ENCODE results near the gene GNRH2. TPM values are rescaled to one million over a fixed set of nuclear protein-coding genes. Genes with fewer than 3 reads are reported as not detected.

GNRH2 gene
- total RNA-seq, 4 donors from 2014 or later = 2.3 TPM; not detected in 3

DNA sequence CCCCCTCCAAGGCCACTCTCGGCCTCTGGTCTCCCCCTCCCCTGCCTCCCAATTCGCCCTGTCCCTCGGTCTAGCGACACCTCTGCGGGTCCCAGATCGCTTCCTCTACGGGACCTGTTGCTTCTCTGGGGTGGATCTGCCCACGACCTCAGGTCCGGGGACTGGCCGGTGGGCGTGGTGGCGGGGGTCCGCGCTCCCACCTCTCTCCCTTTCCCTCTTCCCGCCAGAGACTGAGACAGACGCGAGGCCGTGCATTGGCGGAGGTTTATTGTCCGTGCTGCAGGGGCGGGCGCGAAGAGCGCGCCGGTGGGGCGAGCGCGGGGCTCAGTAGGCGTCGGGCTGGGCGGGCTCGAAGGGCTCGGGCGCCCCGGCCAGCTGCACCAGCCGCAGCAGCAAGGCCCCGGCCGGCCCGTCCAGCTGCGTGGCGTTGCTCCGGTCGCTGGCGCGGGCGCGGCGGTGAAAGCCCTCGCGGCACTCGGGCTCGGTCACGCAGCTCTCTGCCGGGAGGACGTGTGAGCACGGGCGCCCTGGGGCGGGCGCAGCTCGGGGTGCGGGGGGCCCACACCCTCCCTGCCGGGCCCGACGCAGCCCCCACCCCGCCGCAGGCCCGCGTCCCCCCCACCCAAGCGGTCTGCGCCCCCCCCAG, 39.0 kb downstream of the GNRH2 start:
- Histone ChIP-seq H3K36me3 (no peaks in the 10 kb centered on the region), H3K27me3 (peaks cover 4 to 7% of the 10 kb centered on the region in 2 donors), H3K9me3 (no peaks in the 10 kb centered on the region), H3K4me3 (no peak overlapping the region), H3K4me1 (no peaks in the 10 kb centered on the region), H3K27ac (no peak overlapping the region)
- TF ChIP-seq, protein P1, sequence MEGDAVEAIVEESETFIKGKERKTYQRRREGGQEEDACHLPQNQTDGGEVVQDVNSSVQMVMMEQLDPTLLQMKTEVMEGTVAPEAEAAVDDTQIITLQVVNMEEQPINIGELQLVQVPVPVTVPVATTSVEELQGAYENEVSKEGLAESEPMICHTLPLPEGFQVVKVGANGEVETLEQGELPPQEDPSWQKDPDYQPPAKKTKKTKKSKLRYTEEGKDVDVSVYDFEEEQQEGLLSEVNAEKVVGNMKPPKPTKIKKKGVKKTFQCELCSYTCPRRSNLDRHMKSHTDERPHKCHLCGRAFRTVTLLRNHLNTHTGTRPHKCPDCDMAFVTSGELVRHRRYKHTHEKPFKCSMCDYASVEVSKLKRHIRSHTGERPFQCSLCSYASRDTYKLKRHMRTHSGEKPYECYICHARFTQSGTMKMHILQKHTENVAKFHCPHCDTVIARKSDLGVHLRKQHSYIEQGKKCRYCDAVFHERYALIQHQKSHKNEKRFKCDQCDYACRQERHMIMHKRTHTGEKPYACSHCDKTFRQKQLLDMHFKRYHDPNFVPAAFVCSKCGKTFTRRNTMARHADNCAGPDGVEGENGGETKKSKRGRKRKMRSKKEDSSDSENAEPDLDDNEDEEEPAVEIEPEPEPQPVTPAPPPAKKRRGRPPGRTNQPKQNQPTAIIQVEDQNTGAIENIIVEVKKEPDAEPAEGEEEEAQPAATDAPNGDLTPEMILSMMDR (IDR thresholded peaks at IDR 0.05) = no peak
- no peak for TF ChIP-seq POLR2A (IDR thresholded peaks at IDR 0.05)
- no peak for DNase-seq
- intact Hi-C loops (cut with DNase I; ENCODE audit: low total_unique reads) = no loop called here

DNA sequence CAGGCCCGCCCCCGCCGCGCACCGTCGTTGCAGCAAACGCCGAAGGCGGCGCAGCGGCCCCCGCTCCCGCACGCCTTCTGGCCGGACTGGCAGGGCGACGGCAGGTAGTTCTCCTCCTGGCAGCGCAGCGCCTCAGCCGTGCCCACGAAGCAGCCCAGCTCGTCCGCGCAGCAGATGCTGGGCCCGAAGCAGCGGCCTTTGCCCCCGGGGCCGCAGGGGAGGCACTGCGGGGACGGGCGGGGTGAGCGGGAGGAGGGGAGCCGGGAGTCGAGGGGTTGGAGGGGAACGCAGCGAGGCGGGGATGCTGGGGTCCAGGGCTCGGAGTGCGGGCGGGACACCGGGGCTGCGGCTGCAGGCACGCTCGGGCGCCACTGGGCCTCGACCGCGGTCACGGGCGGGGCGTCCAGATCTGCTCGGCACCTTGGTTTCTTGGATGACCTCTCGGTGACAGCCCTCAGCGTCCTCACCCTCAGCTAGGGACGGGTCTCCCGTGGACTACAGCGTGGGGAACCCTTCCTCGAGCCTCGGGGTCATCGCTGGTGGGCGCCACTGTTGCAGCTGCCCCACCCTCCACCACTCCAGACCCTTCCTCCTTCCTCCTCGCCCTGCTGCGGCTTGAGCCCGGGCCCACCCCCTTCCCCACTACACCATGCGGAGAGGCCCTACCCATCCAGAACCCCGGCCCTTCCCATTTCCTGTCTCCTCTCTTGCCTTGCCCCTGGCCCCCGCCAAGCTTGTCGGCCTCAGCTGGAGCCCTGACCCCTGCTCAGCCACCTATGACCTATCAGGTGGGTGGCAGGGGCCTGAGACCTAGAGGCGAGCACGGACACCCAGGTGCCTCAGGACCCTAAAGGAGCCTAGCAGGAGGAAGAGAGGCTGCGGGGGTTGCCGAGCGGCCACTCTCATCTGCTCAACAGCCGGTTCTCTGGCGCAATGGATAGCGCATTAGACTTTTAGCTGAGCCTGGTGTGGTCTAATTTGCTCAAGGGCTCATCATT, 39.8 kb downstream of the GNRH2 start:
- no peaks in the 10 kb centered on the region for H3K9me3 ChIP-seq
- TF ChIP-seq POLR2A (IDR thresholded peaks at IDR 0.05) = no peak
- TF ChIP-seq, protein P1 (IDR thresholded peaks at IDR 0.05) = no peak
- no peak overlapping the region for H3K4me3 ChIP-seq
- no peak overlapping the region for H3K27ac ChIP-seq
- no peaks in the 10 kb centered on the region for H3K36me3 ChIP-seq
- no peaks in the 10 kb centered on the region for H3K4me1 ChIP-seq
- peaks cover 4 to 7% of the 10 kb centered on the region in 2 donors for H3K27me3 ChIP-seq
- intact Hi-C loops (cut with DNase I; ENCODE audit: low total_unique reads) = no loop called here
- no peak for DNase-seq

DNA sequence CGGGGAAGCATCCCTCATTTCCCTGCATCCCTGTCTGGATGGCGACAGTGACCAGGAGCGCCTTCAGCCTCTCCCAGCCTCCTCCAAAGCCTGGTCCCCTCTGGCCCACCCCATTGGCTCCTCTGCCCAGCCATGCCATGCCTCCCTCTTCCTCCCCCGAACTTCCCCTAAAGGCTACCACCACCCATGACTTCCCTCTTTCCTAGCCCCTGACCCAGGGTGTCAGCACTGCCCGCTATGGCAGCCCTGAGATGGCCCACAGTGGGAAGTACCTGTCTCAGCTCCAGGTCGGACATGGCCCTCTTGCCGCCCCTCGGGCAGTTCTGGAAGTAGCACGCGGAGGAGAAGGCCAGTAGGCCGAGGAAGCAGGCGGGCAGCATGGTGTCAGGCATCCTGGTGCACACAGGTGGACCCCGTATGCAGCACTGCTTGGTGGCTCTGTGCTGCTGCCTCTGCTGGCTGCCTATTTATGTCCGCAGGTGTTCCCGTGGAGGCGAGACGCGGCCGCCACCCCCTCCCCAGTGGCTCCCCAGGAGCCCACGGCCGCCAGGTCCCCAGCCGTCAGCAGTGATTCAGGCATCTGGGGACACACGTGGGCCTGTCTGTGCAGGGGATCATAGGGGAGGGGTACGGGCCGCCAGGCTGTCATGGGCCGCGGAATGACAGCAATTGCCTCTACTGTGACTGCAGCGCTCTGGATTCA, 41.0 kb downstream of the GNRH2 start, which contains the start of gene AVP:
TSS of gene AVP (minus strand) at position 442 of the 703 bp plus-strand sequence. CDS start at position 392, 50 bp downstream.
- DNase-seq = no peak
- no peaks in the 10 kb centered on the region for H3K36me3 ChIP-seq

DNA sequence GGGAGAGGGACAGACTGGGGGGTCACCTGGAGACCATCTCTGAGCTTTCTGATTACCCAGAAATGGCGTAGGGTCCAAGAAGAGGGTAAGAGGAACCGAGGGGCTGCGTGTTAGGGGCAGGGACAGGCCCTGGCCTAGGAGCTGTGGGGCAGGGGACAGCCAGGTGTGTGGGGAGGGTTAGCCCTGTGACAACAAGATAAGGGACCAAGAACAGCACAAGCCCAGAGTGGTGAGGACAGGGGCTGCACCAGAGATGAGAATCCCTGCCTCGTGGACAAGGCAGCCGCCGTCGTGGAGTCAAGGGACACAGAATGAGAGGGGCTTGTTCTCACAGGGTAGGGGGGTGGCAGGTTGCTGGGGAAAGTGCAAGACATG, 41.6 kb downstream of the GNRH2 start:
- H3K27me3 ChIP-seq = peaks cover 4 to 7% of the 10 kb centered on the region in 2 donors
- no peaks in the 10 kb centered on the region for H3K9me3 ChIP-seq
- H3K36me3 ChIP-seq = no peaks in the 10 kb centered on the region
- TF ChIP-seq POLR2A (IDR thresholded peaks at IDR 0.05) = no peak
- TF ChIP-seq, protein P1 (IDR thresholded peaks at IDR 0.05) = no peak
- H3K4me1 ChIP-seq = no peaks in the 10 kb centered on the region
- H3K27ac ChIP-seq = no peak overlapping the region
- DNase-seq = no peak
- H3K4me3 ChIP-seq = no peak overlapping the region
- intact Hi-C loops (cut with DNase I; ENCODE audit: low total_unique reads) = no loop called here

More for the DNA sequence above, 41.0 kb downstream of the GNRH2 start, which contains the start of gene AVP:
- Histone ChIP-seq H3K27ac (no peak within 1 kb of the TSS), H3K4me1 (no peaks in the 10 kb centered on the region), H3K27me3 (peaks cover 4 to 7% of the 10 kb centered on the region in 2 donors), H3K9me3 (no peaks in the 10 kb centered on the region), H3K4me3 (no peak within 1 kb of the TSS)
- intact Hi-C loops (cut with DNase I; ENCODE audit: low total_unique reads) = no loop called here
- TF ChIP-seq, protein P1 (IDR thresholded peaks at IDR 0.05) = no peak
- TF ChIP-seq POLR2A (IDR thresholded peaks at IDR 0.05) = no peak
